Measurements from ENCODE around the gene PRRX1.
A peak's percentile ranks its signal among the peaks of the same experiment; 100 is the strongest.

The PRRX1 gene

GRCh38 chr1:170723518-170723917, 59.6 kb downstream of the PRRX1 start:
- no peak for DNase-seq

GRCh38 chr1:170725326-170725725, 61.4 kb downstream of the PRRX1 start:
- DNase-seq, result no peak

GRCh38 chr1:170727963-170728362, 64.0 kb downstream of the PRRX1 start:
- peak; percentile 81 for DNase-seq

GRCh38 chr1:170729225-170730002, 65.5 kb downstream of the PRRX1 start:
- DNase-seq, result peak; percentile 54

- no peak for DNase-seq
Measured at GRCh38 chr1:170730014-170730413, 66.1 kb downstream of the PRRX1 start.

DNA sequence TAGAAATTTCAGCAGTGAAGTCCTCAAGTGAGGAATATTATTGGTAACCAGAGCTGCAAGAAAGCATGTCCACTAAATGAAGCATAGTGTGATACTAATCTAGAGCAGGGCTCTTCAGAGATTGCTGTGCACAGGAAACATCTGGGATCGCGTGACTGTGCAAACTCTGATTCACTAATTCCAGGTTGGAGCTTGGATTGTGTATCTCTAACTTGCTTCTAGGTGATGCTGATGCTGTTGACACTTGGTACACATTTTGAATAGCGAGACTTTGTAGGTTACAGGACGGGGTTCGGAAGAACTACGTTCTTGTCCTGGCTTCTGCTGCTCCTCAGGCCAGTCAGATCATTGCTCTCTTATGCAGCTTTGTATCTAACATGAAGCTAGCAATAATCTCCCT, 66.5 kb downstream of the PRRX1 start:
- peak; percentile 48 for DNase-seq

- DNase-seq, result no peak
Measured at GRCh38 chr1:170731566-170732251, 67.8 kb downstream of the PRRX1 start.

GRCh38 chr1:170732252-170732588, 68.3 kb downstream of the PRRX1 start:
- DNase-seq, result peak; percentile 84

DNA sequence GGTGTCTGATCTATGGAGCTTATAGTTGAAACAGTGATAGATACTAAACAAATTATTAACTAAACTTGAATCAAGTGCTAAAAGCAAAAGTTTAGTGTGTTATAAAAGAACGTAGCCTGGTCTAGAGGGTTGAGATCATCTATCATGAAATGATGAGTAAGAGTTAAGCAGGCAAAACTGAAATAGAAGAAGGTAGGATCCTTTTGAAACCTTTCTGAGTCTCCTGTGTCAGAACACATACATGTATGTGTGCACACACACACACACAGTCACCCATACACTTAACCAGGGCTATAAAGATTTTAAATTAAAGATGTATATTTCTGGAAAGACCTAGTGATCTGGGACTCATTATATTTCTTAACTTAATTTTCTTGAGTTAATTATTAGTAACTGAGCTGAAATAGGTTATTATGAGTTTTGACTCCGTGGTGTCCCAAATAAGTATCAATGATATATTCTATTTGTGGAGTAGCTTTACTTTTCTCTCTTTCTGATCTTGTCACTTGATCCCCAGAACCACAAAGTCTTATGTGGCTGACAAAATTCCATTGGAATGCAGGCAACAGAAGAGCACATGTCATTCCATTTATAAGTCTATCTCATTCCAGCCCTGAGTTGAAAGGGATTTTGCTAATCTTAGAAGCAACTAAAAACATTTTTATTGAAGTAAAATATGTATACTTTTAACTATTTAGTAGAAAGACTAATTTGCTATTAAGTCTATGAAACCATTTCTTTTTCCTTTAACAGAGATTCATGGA, 70.7 kb downstream of the PRRX1 start:
- DNase-seq, result peak; percentile 80

- DNase-seq, result no peak
Measured at GRCh38 chr1:170735366-170736263, 71.7 kb downstream of the PRRX1 start.

- DNase-seq, result no peak
Measured at GRCh38 chr1:170739803-170740202, 75.9 kb downstream of the PRRX1 start.

- DNase-seq, result no peak
Measured at GRCh38 chr1:170741678-170742077, 77.7 kb downstream of the PRRX1 start.

DNA sequence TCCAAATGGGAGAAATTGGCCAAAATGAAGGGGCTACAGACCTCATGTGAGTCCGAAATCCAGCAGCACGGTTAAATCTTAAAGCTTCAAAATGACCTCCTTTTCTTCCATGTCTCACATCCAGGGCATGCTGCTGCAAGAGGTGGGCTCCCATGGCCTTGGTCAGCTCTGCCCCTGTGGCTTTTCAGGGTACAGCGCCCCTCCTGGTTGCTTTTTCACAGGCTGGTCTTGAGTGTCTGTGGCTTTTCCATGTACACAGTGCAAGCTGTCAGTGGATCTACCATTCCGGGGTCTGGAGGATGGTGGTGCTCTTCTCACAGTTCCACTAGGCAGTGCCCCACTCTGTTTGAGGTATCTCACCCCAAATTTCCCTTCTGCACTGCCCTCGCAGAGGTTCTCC, 78.7 kb downstream of the PRRX1 start:
- DNase-seq, result no peak

DNA sequence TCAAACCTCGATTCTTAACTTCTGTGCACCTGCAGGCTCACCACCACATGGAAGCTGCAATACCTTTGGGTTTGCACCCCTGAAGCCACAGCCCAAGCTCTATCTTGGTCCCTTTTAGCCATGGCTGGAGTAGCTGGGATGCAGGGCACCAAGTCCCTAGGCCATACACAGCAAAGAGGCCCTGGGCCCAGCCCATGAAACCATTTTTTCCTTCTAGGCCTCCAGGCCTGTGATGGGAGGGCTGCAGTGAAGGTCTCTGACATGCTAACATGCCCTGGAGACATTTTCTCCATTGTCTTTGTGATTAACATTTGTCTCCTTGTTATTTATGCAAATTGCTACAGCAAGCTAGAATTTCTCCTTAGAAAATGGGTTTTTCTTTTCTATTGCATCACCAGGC, 79.2 kb downstream of the PRRX1 start:
- no peak for DNase-seq

DNA sequence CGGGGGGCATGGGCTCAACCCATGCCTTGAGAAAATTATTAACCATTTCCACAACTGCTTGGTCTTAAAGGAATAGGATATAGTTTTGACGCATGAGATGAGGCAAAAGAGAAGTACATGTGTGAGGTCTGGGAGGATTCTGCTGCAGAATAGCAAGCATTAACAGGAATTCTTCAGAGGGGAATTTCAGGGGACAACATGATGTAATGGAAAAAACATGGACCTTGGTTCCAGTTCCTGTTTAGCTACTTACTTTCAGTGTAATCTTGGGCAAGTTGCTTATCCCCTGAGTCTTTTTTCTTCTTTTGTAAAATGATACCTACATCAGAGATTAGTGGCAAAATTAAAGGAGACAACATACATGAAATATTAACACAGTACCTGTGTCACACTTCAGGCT, 85.6 kb downstream of the PRRX1 start:
- no peak for DNase-seq

- no peak for DNase-seq
Measured at GRCh38 chr1:170749959-170750358, 86.0 kb downstream of the PRRX1 start.

DNA sequence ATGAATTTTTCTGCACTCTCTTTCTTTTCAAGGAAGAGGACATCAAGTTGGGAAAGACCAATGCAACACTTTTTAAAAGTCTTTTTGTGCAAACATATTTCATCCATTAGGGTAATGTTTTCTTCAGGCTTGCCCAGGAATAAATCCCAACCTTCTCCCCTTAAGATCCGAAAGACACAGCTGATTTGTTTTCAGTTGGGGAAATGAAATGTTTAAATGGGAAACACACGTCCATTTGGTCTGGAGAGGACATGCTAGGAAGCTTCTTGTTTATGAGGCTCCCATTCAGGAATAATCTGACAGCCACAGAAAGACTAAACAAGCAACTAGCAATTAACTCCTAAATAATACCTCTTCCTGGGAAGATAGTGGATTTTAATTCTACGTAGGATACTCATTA, 91.9 kb downstream of the PRRX1 start:
- no peak for DNase-seq

DNA sequence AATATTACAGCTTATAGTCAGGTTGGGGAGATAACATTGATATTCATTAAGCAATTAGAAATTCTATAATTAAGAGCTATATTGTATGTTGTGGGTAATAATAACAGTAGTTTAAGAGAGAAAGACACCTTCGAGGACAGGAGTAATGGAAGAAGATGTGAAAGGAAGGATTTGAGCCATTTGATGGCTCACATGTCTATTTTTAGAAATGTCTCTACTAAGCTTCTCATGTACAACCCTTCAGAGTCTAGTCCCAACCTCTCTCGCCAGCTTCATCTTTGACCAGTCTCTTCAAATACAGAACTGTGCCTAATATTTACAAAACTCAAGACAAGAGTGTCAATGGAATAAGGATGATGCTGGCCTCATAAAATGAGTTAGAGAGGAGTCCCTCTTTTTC, 95.1 kb downstream of the PRRX1 start:
- no peak for DNase-seq

- peak; percentile 5 for DNase-seq
Measured at GRCh38 chr1:170765279-170765678, 101.3 kb downstream of the PRRX1 start.

GRCh38 chr1:170765712-170766330, 101.9 kb downstream of the PRRX1 start:
- peak; percentile 63 for DNase-seq

GRCh38 chr1:170768929-170769328, 105.0 kb downstream of the PRRX1 start:
- peak; percentile 19 for DNase-seq

DNA sequence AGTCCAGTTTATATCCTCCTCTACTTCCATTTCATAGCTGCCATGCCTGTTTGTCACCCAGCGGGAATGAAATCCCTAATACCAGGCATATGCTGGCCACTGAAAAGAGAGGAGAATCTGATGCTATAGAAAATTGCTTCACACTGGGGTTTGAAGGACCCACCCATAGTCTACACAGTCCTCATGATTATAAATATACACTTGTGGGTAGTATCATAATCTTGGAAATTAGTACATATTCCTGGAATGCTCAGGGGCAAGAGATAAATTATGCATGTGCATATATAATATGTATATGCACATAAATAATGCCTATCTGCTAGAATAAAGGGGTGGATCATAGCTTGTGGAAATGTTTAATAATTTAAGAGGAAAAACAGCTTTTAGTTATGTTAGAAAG, 105.8 kb downstream of the PRRX1 start:
- DNase-seq, result no peak

Data from fibroblast of skin of scalp (primary cell).